HCT116 (cell line): ENCODE results near the gene TNS3. TPM values are rescaled to one million over a fixed set of nuclear protein-coding genes. Genes with fewer than 3 reads are reported as not detected.

Experiments used
- ATAC-seq: fragments of 200-7000 bp; cut with Tn5 transposase; 2 replicates; pipeline ENCODE4 v1.9.1; 2020; ENCODE audit warnings: mild to moderate bottlenecking, moderate library complexity
- BruUV-seq: library from RNA; stranded (reverse); fragments of 400-500 nt; replicated peaks from 2 replicates; lab custom pipeline; 2021; lab: Mats Ljungman, UMichigan
- CTCF ChIA-PET: fragments of 300-600 bp; sonication (Branson Sonifier 250); formaldehyde crosslinking; loops from one replicate; lab custom pipeline; 2021; ENCODE audit warnings: antibody characterized with exemption; lab: Charles Lee
- POLR2A ChIA-PET: fragments of 300-600, 350-600 bp; sonication (Branson Sonifier 250); formaldehyde crosslinking; loops from one replicate; lab custom pipeline; 2021; ENCODE audit warnings: antibody characterized with exemption; lab: Charles Lee
- RAD21 ChIA-PET, 2 experiments: fragments of 300-600 bp; sonication (Branson Sonifier 250); formaldehyde crosslinking; loops; one replicate each; lab custom pipeline; 2023; ENCODE audit warnings: low total read pairs in 2 of 2; ENCODE audit not compliant: uncharacterized antibody in 2 of 2, unreplicated experiment in 2 of 2, low non-redundant PET in 1 of 2; lab: Charles Lee
- DNase-seq: peaks from one replicate; pipeline ENCODE4 v3.0.0-alpha.2; 2010; ENCODE audit warnings: low read depth, low spot score
- H2AFZ ChIP-seq: fragments of 200-600 bp; shearing (Covaris generic), sonication (generic); 2 replicates; pipeline ENCODE4 v1.6.1; 2017; ENCODE audit warnings: low read depth, mixed run types, mixed read lengths, antibody characterized with exemption, low read length; ENCODE audit not compliant: poor library complexity, severe bottlenecking
- H3K27ac ChIP-seq: 2 replicates; pipeline ENCODE4 v1.5.1; 2012; ENCODE audit warnings: low read depth, low read length
- H3K27me3 ChIP-seq: fragments of 200-600 bp; sonication (generic); 2 replicates; pipeline ENCODE4 v1.6.1; 2016; ENCODE audit warnings: mixed run types, low read length, mixed read lengths; ENCODE audit not compliant: insufficient read depth
- H3K36me3 ChIP-seq, 2 experiments: fragments of 200-500 bp in 1 of 2; fragments of 200-600 bp in 1 of 2; sonication (Bioruptor generic) in 1 of 2; sonication (generic) in 1 of 2; 2 replicates each; pipeline versions ENCODE4 v1.5.1 to v1.6.1; 2014 to 2016; ENCODE audit warnings: low read length in 2 of 2, inconsistent platforms in 1 of 2, mixed read lengths in 1 of 2, mixed run types in 1 of 2; ENCODE audit not compliant: insufficient read depth in 2 of 2, control insufficient read depth in 1 of 2
- H3K4me1 ChIP-seq, 2 experiments: fragments of 200-600 bp in 1 of 2; sonication (generic) in 1 of 2; 2 replicates each; pipeline versions ENCODE4 v1.5.1 to v1.6.1; 2012 to 2017; ENCODE audit warnings: low read length in 2 of 2, inconsistent platforms in 1 of 2, mild to moderate bottlenecking in 1 of 2, mixed read lengths in 1 of 2, mixed run types in 1 of 2, moderate library complexity in 1 of 2; ENCODE audit not compliant: insufficient read depth in 2 of 2, control insufficient read depth in 1 of 2
- H3K4me2 ChIP-seq: fragments of 200-600 bp; sonication (generic); 2 replicates; pipeline ENCODE4 v1.6.1; 2017; ENCODE audit warnings: mixed run types, low read length, mixed read lengths
- H3K4me3 ChIP-seq, 2 experiments: fragments of 200-600 bp in 1 of 2; sonication (generic) in 1 of 2; replicated peaks in 1 of 2; 2 replicates each; pipeline ENCODE4 v1.5.1; 2011 to 2016; ENCODE audit warnings: low read length in 2 of 2, control low read depth in 1 of 2, low read depth in 1 of 2, mild to moderate bottlenecking in 1 of 2, mixed read lengths in 1 of 2, mixed run types in 1 of 2
- H3K79me2 ChIP-seq: fragments of 200-600 bp; sonication (generic); 2 replicates; pipeline ENCODE4 v1.6.1; 2017; ENCODE audit warnings: mild to moderate bottlenecking, mixed run types, low read length, moderate library complexity, mixed read lengths; ENCODE audit not compliant: insufficient read depth
- H3K9ac ChIP-seq: fragments of 200-600 bp; sonication (generic); 2 replicates; pipeline ENCODE4 v1.6.1; 2016; ENCODE audit warnings: low read length, mixed read lengths
- H3K9me2 ChIP-seq: fragments of 200-600 bp; sonication (generic), shearing (Covaris generic); 2 replicates; pipeline ENCODE4 v1.6.1; 2017; ENCODE audit warnings: mixed run types, mild to moderate bottlenecking, moderate library complexity; ENCODE audit not compliant: insufficient read depth
- H3K9me3 ChIP-seq, 2 experiments: fragments of 200-500 bp in 1 of 2; fragments of 200-600 bp in 1 of 2; sonication (Bioruptor generic) in 1 of 2; sonication (generic) in 1 of 2; 2 replicates each; pipeline ENCODE4 v1.6.1; 2014 to 2017; ENCODE audit warnings: low read length in 2 of 2, mixed read lengths in 2 of 2, inconsistent platforms in 1 of 2, low read depth in 1 of 2, mild to moderate bottlenecking in 1 of 2, mixed run types in 1 of 2, moderate library complexity in 1 of 2; ENCODE audit not compliant: control insufficient read depth in 1 of 2, insufficient read depth in 1 of 2
- H4K20me1 ChIP-seq: fragments of 200-600 bp; sonication (generic), shearing (Covaris generic); 2 replicates; pipeline ENCODE4 v1.6.1; 2017; ENCODE audit warnings: mixed run types, mild to moderate bottlenecking, moderate library complexity; ENCODE audit not compliant: insufficient read depth
- CBX3 ChIP-seq: IDR thresholded peaks from 2 replicates; pipeline ENCODE4 v1.6.1; 2012; ENCODE audit warnings: low read depth
- EGR1 ChIP-seq: IDR thresholded peaks from 2 replicates; pipeline ENCODE4 v1.6.1; 2012; ENCODE audit warnings: low read depth
- EZH2 ChIP-seq: fragments of 200-600 bp; sonication (generic); IDR thresholded peaks from 2 replicates; pipeline ENCODE4 v1.6.1; 2017; ENCODE audit warnings: antibody characterized with exemption, mixed run types
- JUND ChIP-seq: IDR thresholded peaks from 2 replicates; pipeline ENCODE4 v1.6.1; 2012
- POLR2A ChIP-seq: IDR thresholded peaks from 2 replicates; pipeline ENCODE4 v1.7.0; 2011; ENCODE audit warnings: borderline replicate concordance; ENCODE audit not compliant: insufficient read depth, insufficient read length; ENCODE audit errors: extremely low read depth
- POLR2AphosphoS5 ChIP-seq: IDR thresholded peaks from 2 replicates; pipeline ENCODE4 v1.6.1; 2011; ENCODE audit warnings: mild to moderate bottlenecking, low read depth, low read length, moderate library complexity
- RAD21 ChIP-seq: IDR thresholded peaks from 2 replicates; pipeline ENCODE4 v1.6.1; 2012; ENCODE audit warnings: low read depth, mild to moderate bottlenecking
- SIN3A ChIP-seq: IDR thresholded peaks from 2 replicates; pipeline ENCODE4 v1.6.1; 2012; ENCODE audit warnings: low read depth
- SP1 ChIP-seq: IDR thresholded peaks from 2 replicates; pipeline ENCODE4 v1.6.1; 2012; ENCODE audit warnings: low read depth
- SRF ChIP-seq: IDR thresholded peaks from 2 replicates; pipeline ENCODE4 v1.6.1; 2012; ENCODE audit warnings: low read depth
- TCF7L2 ChIP-seq: IDR thresholded peaks from 2 replicates; pipeline ENCODE4 v1.7.0; 2011; ENCODE audit warnings: borderline replicate concordance, inconsistent platforms; ENCODE audit not compliant: insufficient read depth, insufficient read length; ENCODE audit errors: extremely low read depth
- YY1 ChIP-seq: IDR thresholded peaks from 2 replicates; pipeline ENCODE4 v1.6.1; 2011; ENCODE audit warnings: low read length, low read depth, moderate library complexity, mild to moderate bottlenecking; ENCODE audit not compliant: insufficient replicate concordance; ENCODE audit errors: extremely low read depth
- ZBTB33 ChIP-seq: IDR thresholded peaks from 2 replicates; pipeline ENCODE4 v1.6.1; 2011; ENCODE audit warnings: mild to moderate bottlenecking, low read length, moderate library complexity; ENCODE audit not compliant: insufficient replicate concordance; ENCODE audit errors: extremely low read depth
- ZFX ChIP-seq: fragments of 450-650 bp; IDR thresholded peaks from 2 replicates; pipeline ENCODE4 v1.6.1; 2017
- ZNF274 ChIP-seq: fragments of 200-500 bp; sonication (Bioruptor generic); IDR thresholded peaks from 2 replicates; pipeline ENCODE4 v1.6.1; 2014; ENCODE audit warnings: mild to moderate bottlenecking, low read depth, low read length, inconsistent platforms
- intact Hi-C: fragments of 100-400 bp; cut with micrococcal nuclease; formaldehyde crosslinking; loops from 2 replicates; pipeline ENCODE4 v1.10.0; 2022
- total RNA-seq: library from RNA; stranded (reverse); gene quantifications from one replicate; pipeline ENCODE4 v1.2.1, GENCODE V29; 2021; ENCODE audit not compliant: unreplicated experiment
- TF ChIP-seq, protein P1 (sequence below): IDR thresholded peaks from 2 replicates; pipeline ENCODE4 v1.6.1; 2012
- TF ChIP-seq, protein P2 (sequence below): IDR thresholded peaks from 2 replicates; pipeline ENCODE4 v1.6.1; 2012
- TF ChIP-seq, protein P3 (sequence below): IDR thresholded peaks from 2 replicates; pipeline ENCODE4 v1.6.1; 2012; ENCODE audit warnings: low read depth

TNS3 gene
- total RNA-seq, 1 experiment from 2014 or later: 9.1 TPM

- TF ChIP-seq TCF7L2 (no peak), SP1 (no peak), RAD21 (no peak), SRF (no peak), CBX3 (no peak)
- TF ChIP-seq, protein P1, sequence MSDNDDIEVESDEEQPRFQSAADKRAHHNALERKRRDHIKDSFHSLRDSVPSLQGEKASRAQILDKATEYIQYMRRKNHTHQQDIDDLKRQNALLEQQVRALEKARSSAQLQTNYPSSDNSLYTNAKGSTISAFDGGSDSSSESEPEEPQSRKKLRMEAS: no peak
- TF ChIP-seq, protein P2, sequence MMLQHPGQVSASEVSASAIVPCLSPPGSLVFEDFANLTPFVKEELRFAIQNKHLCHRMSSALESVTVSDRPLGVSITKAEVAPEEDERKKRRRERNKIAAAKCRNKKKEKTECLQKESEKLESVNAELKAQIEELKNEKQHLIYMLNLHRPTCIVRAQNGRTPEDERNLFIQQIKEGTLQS: no peak
These were observed 266.9 kb downstream of the TNS3 start (continued) for GRCh38 chr7:47314728-47315607.

GRCh38 chr7:47314248-47314647 is 267.7 kb downstream of the TNS3 start:
- BruUV-seq: no TSS peak
- Histone ChIP-seq H3K4me1 (no peaks in the 10 kb centered on the region), H3K36me3 (no peaks in the 10 kb centered on the region), H3K4me2 (no peak overlapping the region), H3K27ac (no peak overlapping the region), H3K9ac (no peak overlapping the region), H3K79me2 (no peaks in the 10 kb centered on the region), H3K27me3 (no peaks in the 10 kb centered on the region), H3K9me2 (0 out of 2 replicates have a peak, but pooled peaks cover 3% of the 10 kb centered on the region), H4K20me1 (no peaks in the 10 kb centered on the region), H2AFZ (no peak overlapping the region), H3K9me3 (no peaks in the 10 kb centered on the region), H3K4me3 (no peak overlapping the region)
- no peak for ATAC-seq
- ChIA-PET RAD21 (no interaction called here), CTCF (no interaction called here), POLR2A (no interaction called here)
- intact Hi-C loops: no loop called here
- no peak for DNase-seq
- TF ChIP-seq ZBTB33 (no peak), JUND (no peak), SIN3A (no peak), TCF7L2 (no peak), SP1 (no peak), EGR1 (no peak), YY1 (no peak), POLR2AphosphoS5 (no peak), ZFX (no peak), POLR2A (no peak), CBX3 (no peak), EZH2 (no peak), ZNF274 (no peak), SRF (no peak)
- TF ChIP-seq, protein P1: no peak
- TF ChIP-seq, protein P2: no peak
- TF ChIP-seq, protein P3, sequence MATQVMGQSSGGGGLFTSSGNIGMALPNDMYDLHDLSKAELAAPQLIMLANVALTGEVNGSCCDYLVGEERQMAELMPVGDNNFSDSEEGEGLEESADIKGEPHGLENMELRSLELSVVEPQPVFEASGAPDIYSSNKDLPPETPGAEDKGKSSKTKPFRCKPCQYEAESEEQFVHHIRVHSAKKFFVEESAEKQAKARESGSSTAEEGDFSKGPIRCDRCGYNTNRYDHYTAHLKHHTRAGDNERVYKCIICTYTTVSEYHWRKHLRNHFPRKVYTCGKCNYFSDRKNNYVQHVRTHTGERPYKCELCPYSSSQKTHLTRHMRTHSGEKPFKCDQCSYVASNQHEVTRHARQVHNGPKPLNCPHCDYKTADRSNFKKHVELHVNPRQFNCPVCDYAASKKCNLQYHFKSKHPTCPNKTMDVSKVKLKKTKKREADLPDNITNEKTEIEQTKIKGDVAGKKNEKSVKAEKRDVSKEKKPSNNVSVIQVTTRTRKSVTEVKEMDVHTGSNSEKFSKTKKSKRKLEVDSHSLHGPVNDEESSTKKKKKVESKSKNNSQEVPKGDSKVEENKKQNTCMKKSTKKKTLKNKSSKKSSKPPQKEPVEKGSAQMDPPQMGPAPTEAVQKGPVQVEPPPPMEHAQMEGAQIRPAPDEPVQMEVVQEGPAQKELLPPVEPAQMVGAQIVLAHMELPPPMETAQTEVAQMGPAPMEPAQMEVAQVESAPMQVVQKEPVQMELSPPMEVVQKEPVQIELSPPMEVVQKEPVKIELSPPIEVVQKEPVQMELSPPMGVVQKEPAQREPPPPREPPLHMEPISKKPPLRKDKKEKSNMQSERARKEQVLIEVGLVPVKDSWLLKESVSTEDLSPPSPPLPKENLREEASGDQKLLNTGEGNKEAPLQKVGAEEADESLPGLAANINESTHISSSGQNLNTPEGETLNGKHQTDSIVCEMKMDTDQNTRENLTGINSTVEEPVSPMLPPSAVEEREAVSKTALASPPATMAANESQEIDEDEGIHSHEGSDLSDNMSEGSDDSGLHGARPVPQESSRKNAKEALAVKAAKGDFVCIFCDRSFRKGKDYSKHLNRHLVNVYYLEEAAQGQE: no peak
